Measurements from ENCODE around the gene SS18L1.

The SS18L1 gene

GRCh38 chr20:62186096-62186426 is 42.5 kb downstream of the SS18L1 start:
- no peak for TF ChIP-seq POLR2AphosphoS5 (IDR thresholded peaks at IDR 0.05; ENCODE audit: low read depth, low read length)
- no peak for TF ChIP-seq POLR2A (IDR thresholded peaks at IDR 0.05; ENCODE audit: low read depth, low read length)
- no peak for TF ChIP-seq POU2F2 (IDR thresholded peaks at IDR 0.05; ENCODE audit: low read depth, low read length)
- TF ChIP-seq TAF1 (IDR thresholded peaks at IDR 0.05; ENCODE audit: low read depth, low read length): no peak
- no peak for TF ChIP-seq SPI1 (IDR thresholded peaks at IDR 0.05; ENCODE audit: low read depth, low read length)
- TF ChIP-seq PAX5 (IDR thresholded peaks at IDR 0.05; ENCODE audit: insufficient read depth, low read length, severe bottlenecking): no peak
- FAIRE-seq (no peak), DNase-seq (ENCODE audit: insufficient read length, low spot score) (no peak)

DNA sequence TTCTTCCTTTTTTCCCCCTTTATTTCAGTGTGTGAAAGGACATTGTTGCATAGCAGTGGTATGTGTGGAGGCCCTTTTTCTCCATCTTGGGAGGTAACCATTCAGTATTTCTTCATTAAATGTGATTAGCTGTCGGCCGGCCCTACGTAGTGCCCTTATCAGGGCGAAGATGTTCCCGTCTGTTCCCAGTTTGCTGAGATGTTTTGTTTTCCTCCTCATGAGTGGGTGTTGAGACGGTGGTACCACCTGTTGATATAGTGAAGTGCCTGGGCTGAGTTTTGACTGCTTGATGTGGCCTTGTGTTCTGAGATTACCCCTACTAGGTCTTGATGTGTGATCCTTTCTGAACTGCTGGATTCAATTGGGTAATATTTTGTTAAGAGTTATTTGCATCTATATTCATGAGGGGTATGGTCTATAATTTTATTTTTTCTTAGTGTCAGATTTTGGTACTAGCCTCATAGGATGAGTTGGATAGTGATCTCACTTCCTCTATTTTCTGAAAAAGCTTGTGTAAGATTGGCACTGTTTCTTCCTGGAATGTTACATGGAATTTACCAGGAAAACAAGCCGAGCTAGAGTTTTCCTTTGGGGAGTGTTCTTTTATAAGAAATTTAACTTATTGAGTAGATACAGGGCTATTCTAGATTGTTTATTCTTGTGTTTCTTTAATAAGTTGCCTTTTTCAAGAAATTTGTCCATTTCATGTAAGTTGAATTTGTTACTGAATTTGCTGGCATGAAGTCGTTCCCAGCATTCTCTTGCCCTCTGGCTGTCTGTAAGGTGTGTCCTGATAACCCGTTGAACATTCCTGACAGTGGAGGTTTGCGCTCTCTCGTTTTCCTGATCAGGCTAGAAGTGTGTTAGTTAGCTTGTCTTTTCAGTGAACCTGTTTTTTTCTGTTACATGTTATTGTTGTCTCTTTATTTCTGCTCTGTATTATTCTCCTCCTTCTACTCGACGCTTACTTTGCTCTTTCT is 43.6 kb downstream of the SS18L1 start:
- FAIRE-seq (no peak), DNase-seq (ENCODE audit: insufficient read length, low spot score) (no peak)
- TF ChIP-seq POLR2A (IDR thresholded peaks at IDR 0.05; ENCODE audit: low read depth, low read length) (no peak), SPI1 (IDR thresholded peaks at IDR 0.05; ENCODE audit: low read depth, low read length) (peak; percentile 65)

DNA sequence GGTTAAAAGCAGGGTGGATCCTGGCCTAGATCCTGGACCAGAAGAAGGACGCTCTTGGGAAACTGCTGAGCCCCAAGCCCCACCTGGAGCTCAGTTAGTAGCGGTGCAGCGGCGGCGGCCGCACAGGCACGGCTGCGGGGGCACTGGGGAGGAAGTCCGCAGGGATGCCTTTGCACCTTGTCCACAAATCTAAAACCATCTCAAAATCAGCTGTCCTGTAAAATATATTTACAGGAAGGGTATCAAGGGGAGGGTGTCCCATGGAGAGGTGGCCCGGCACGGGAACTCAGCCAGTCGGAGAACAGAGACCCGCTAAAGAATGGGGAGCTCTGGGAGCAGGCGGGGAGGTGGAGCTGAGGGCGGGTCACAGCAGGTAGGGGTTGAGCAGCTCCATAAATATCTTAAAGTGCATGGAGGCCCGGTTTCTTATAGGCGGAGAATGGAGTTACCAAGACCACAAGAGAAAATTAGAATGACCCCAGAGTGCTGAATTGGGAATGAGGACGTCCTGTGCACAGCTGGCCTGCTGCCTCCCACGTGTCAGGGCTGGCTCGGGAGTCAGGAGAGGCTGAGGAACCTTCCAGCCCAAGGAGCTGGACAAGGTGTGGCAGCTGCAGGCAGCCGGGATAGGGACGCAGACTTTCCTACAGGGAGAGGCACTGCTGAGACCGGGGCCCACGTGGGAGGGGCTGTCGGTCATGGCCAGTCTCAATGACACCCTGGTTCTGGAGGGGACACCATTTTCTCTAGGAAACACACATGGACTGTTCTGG is 47.3 kb downstream of the SS18L1 start:
- TF ChIP-seq SPI1 (IDR thresholded peaks at IDR 0.05; ENCODE audit: low read depth, low read length) (no peak), POLR2AphosphoS5 (IDR thresholded peaks at IDR 0.05; ENCODE audit: low read depth, low read length) (no peak), POLR2A (IDR thresholded peaks at IDR 0.05; ENCODE audit: low read depth, low read length) (no peak), TAF1 (IDR thresholded peaks at IDR 0.05; ENCODE audit: low read depth, low read length) (no peak), POU2F2 (IDR thresholded peaks at IDR 0.05; ENCODE audit: low read depth, low read length) (no peak), PAX5 (IDR thresholded peaks at IDR 0.05; ENCODE audit: insufficient read depth, low read length, severe bottlenecking) (no peak)
- FAIRE-seq: no peak
- DNase-seq (ENCODE audit: insufficient read length, low spot score): no peak

GRCh38 chr20:62191781-62192559 is 48.4 kb downstream of the SS18L1 start:
- no peak for TF ChIP-seq SPI1 (IDR thresholded peaks at IDR 0.05; ENCODE audit: low read depth, low read length)
- no peak for DNase-seq (ENCODE audit: insufficient read length, low spot score)
- FAIRE-seq: no peak

DNA sequence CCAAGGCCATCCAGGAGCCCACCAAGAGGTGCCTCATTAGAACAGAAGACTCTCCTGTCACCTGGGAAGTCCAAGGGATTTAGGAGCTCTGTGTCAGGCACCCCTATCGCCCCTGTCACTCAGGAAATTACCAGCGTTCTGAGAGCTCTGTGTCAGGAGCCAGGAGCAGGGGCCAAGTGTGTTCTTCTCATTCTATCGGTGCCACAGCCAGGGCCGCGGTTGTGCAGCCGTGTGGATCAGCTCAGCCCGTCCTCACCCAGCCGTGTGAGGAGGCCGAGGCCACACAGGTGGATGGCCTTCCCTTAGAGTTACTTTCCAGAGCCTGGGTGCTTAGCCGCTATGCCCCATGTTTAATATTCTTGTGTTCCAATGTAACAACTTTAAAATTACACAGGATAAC is 49.1 kb downstream of the SS18L1 start:
- DNase-seq (ENCODE audit: insufficient read length, low spot score): no peak
- TF ChIP-seq TAF1 (IDR thresholded peaks at IDR 0.05; ENCODE audit: low read depth, low read length) (no peak), POLR2A (IDR thresholded peaks at IDR 0.05; ENCODE audit: low read depth, low read length) (no peak), POU2F2 (IDR thresholded peaks at IDR 0.05; ENCODE audit: low read depth, low read length) (no peak), PAX5 (IDR thresholded peaks at IDR 0.05; ENCODE audit: insufficient read depth, low read length, severe bottlenecking) (no peak), SPI1 (IDR thresholded peaks at IDR 0.05; ENCODE audit: low read depth, low read length) (no peak), POLR2AphosphoS5 (IDR thresholded peaks at IDR 0.05; ENCODE audit: low read depth, low read length) (no peak)
- no peak for FAIRE-seq

DNA sequence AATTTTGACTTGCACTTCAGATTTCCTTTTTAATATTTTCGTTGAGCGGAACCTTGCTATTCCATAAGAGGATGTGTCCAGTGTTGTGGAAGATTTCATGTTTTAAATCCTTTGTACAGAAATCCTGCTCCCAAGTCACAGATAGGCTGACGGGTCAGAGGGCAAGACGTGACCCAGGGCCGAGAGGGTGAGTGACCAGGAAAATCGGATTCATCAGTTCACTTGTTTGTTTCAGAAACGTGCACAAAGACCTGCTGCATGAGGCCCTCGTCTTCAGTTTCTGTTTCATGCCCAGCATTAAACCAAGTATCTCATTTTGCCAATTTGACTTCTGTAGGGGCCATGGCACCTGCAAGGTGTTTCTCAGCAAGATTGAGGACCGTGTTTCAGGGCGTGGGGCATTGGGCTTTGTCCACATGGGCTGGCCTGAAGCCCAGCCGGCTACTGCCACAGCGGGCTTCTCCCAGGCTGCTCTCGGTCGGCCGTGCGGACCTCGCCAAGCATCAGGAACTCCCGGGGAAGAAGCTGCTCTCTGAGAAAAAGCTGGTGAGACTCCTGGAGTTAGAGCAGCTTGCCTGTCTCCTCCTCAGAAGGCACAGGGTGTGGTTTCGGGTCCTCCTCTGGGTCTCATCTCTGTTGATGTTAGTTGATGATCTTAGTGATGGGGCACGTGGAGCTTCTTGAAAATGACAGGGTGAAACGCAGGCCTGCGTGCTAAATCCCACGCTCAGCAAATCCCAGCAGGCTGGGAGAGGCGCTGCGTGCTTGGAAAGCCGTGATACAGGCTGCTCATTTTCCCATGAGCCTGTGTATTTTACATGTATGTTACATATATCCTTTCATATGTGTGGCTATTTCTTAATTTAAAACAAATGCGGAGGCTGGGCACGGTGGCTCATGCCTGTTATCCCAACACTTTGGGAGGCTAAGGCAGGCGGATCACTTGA is 49.8 kb downstream of the SS18L1 start:
- DNase-seq (ENCODE audit: insufficient read length, low spot score) (no peak), FAIRE-seq (no peak)
- TF ChIP-seq POU2F2 (IDR thresholded peaks at IDR 0.05; ENCODE audit: low read depth, low read length): no peak
- TF ChIP-seq POLR2AphosphoS5 (IDR thresholded peaks at IDR 0.05; ENCODE audit: low read depth, low read length): no peak
- TF ChIP-seq SPI1 (IDR thresholded peaks at IDR 0.05; ENCODE audit: low read depth, low read length): no peak
- no peak for TF ChIP-seq POLR2A (IDR thresholded peaks at IDR 0.05; ENCODE audit: low read depth, low read length)
- TF ChIP-seq TAF1 (IDR thresholded peaks at IDR 0.05; ENCODE audit: low read depth, low read length): no peak
- no peak for TF ChIP-seq PAX5 (IDR thresholded peaks at IDR 0.05; ENCODE audit: insufficient read depth, low read length, severe bottlenecking)

- DNase-seq (ENCODE audit: insufficient read length, low spot score) (no peak), FAIRE-seq (no peak)
- TF ChIP-seq SPI1 (IDR thresholded peaks at IDR 0.05; ENCODE audit: low read depth, low read length): no peak
- TF ChIP-seq POLR2AphosphoS5 (IDR thresholded peaks at IDR 0.05; ENCODE audit: low read depth, low read length): no peak
These were observed 51.5 kb downstream of the SS18L1 start for GRCh38 chr20:62195075-62195405.

- no peak for DNase-seq (ENCODE audit: insufficient read length, low spot score)
- no peak for FAIRE-seq
- TF ChIP-seq POLR2A (IDR thresholded peaks at IDR 0.05; ENCODE audit: low read depth, low read length) (no peak), PAX5 (IDR thresholded peaks at IDR 0.05; ENCODE audit: insufficient read depth, low read length, severe bottlenecking) (no peak)
These were observed 52.2 kb downstream of the SS18L1 start for GRCh38 chr20:62195736-62196135.

GRCh38 chr20:62196286-62196685 is 52.7 kb downstream of the SS18L1 start:
- FAIRE-seq: no peak

More at GRCh38 chr20:62196286-62196685, 52.7 kb downstream of the SS18L1 start:
- TF ChIP-seq PAX5 (IDR thresholded peaks at IDR 0.05; ENCODE audit: insufficient read depth, low read length, severe bottlenecking) (no peak), TAF1 (IDR thresholded peaks at IDR 0.05; ENCODE audit: low read depth, low read length) (no peak), POLR2AphosphoS5 (IDR thresholded peaks at IDR 0.05; ENCODE audit: low read depth, low read length) (no peak), POU2F2 (IDR thresholded peaks at IDR 0.05; ENCODE audit: low read depth, low read length) (no peak), POLR2A (IDR thresholded peaks at IDR 0.05; ENCODE audit: low read depth, low read length) (no peak), SPI1 (IDR thresholded peaks at IDR 0.05; ENCODE audit: low read depth, low read length) (no peak)
- no peak for DNase-seq (ENCODE audit: insufficient read length, low spot score)
